ENCODE data around the gene B3GALNT1. TPM values are rescaled to one million over a fixed set of nuclear protein-coding genes. Genes with fewer than 3 reads are reported as not detected.
"Not testable (repeated sequence)": the region's sequence is repeated elsewhere in the genome, so short reads cannot be mapped to it uniquely, and the experiment has no call there.

Gene B3GALNT1
- total RNA-seq, 1 donor from 2014 or later: 51.8 TPM

DNA sequence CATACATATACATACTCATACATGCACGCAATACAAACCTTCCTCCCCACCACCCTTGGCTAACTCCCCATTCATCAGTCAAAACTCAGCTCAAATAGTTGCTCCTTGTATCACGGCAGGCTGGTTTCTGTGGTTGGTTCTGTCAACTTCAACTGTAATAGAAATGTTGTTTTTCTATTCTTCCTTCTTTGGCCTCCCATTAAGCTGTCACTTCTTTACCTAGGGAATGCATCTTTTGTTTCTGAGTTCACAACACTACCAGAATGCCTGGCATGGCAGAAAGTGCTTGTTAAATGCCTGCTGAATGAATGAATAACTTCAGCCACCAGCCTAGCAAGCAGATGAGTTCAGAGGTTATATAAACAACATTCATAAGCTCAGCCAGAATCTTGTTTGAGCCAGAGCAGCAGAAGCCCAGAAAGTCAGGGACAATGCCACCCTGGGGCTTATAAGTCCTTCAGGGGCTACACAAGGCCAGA lies 63.1 kb downstream of the B3GALNT1 start:
- DNase-seq (ENCODE audit: missing footprints) (no peak), ATAC-seq (no peak)
- intact Hi-C loops (cut with DNase I): no loop called here

- intact Hi-C loops (cut with DNase I): loop anchor here (10.0 kb wide), 1 partner anchor 74 kb away; no protein-coding TSS in a partner anchor
- ATAC-seq: no peak
- no peak for DNase-seq (ENCODE audit: missing footprints)
These were observed 66.4 kb downstream of the B3GALNT1 start for GRCh38 chr3:161038725-161039124.

DNA sequence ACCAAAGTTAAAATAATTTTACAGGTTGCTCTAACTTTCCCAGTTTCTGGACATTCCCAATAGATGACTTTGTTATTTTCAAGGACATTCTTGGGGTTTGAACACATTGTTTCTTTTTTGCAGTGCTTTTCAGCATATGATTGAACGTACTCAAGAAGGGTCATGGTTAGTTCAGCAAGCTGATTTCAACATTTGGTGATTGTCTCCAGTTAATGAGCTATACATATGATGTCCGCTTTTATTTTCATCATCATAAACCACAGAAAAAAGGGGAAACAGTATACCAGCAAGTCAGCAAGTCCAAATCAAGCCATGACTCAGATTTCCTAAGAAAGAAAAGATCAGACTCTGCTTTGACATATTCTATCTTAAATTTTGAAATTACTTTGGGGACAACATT lies 69.4 kb downstream of the B3GALNT1 start:
- intact Hi-C loops (cut with DNase I): loop anchor here (10.0 kb wide), 1 partner anchor 71 kb away; no protein-coding TSS in a partner anchor

GRCh38 chr3:161034913-161035550 lies 70.1 kb downstream of the B3GALNT1 start:
- ATAC-seq; DNase-seq (ENCODE audit: missing footprints): not testable (repeated sequence)
- intact Hi-C loops (cut with DNase I): loop anchor here (10.0 kb wide), 1 partner anchor 70 kb away; no protein-coding TSS in a partner anchor

More for the DNA sequence above, 69.4 kb downstream of the B3GALNT1 start:
- DNase-seq (ENCODE audit: missing footprints): no peak
- peak; percentile 46 for ATAC-seq

Other genes with a start within 250 kb of the B3GALNT1 start
- 49.0 TPM for gene NMD3, start 116.0 kb upstream of the B3GALNT1 start, total RNA-seq